D341Med (cell line): Measurements from ENCODE around the gene TSPAN13.
A peak's percentile ranks its signal among the peaks of the same experiment; 100 is the strongest.
"Not testable (repeated sequence)": the region's sequence is repeated elsewhere in the genome, so short reads cannot be mapped to it uniquely, and the experiment has no call there.

Source experiments
- DNase-seq: peaks from one replicate; pipeline ENCODE4 v3.0.0; 2012; ENCODE audit warnings: low spot score

Gene TSPAN13

GRCh38 chr7:16741676-16742075, 11.9 kb upstream of the TSPAN13 start:
- no peak for DNase-seq

DNA sequence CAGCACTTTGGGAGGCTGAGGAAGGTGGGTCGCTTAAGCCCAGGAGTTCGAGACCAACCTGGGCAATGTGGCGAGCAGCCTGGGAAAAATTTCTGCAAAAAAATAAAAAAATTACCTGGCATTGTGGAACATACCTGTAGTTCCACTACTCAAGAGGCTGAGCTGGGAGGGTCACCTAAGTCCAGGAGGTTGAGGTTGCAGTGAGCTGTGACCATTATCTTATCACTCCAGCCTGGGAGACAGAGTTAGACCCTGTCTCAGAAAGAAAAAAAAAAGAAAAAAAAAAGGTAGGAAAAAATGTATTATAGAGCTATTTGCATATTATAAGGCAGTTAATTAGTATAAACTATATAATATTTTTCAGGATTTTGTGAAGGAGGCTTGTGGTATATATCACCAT, 11.0 kb upstream of the TSPAN13 start:
- DNase-seq = no peak

DNA sequence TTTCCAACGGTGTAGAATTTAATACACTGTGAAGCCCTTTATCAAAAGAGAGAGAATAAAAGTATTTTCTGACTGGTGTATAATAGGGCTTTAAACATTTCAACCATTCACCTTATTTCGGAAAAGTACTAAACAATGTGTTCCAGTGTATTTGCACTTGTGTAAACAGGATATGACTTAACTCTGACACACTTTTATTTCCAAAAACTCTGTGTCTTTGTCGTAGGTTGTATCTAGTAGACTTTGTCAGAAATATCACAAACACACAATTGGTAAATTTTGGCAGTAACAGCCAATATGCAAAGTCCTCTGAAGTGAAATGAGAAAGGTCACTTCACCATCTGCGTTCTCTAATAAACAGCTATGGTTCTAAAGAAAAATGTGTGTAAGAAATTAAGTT, 10.3 kb upstream of the TSPAN13 start:
- DNase-seq = no peak

DNA sequence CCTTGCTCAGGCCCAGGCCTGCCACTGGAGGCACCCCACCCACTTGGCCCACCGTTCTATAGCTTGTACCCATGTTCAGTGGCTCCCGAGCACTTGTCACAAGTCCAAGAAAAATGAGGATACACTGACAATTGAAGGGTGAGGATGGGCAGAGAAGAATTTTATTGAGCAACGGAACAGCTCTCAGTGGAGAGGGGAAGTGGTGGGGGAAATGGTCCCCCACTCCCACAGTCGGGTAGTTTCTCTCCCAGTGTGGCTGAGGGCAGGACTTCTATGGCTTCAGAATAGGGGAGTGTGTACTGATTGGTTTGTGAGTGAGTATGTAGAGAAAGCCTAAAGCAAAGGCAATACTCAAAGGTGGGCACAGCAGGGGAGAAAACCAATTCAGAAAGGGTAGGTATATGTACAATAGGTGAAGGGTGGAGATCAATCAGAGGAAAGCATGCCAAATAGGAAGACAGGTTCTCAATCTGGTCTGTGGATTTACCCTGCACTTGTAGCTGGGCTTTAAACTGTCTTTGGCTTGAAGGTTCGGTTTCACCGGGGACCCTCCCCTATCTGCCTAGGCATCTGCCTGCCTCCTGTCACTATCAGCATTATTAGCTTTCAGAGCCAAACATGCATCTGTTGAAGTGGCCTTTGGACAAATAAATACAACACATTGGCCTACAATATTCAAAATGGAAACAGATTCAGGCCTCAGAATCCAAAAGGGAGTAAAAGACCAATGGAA, 8.9 kb upstream of the TSPAN13 start:
- DNase-seq = no peak

- no peak for DNase-seq
Measured at GRCh38 chr7:16745645-16746044, 7.9 kb upstream of the TSPAN13 start.

- no peak for DNase-seq
Measured at GRCh38 chr7:16747102-16747501, 6.5 kb upstream of the TSPAN13 start.

DNA sequence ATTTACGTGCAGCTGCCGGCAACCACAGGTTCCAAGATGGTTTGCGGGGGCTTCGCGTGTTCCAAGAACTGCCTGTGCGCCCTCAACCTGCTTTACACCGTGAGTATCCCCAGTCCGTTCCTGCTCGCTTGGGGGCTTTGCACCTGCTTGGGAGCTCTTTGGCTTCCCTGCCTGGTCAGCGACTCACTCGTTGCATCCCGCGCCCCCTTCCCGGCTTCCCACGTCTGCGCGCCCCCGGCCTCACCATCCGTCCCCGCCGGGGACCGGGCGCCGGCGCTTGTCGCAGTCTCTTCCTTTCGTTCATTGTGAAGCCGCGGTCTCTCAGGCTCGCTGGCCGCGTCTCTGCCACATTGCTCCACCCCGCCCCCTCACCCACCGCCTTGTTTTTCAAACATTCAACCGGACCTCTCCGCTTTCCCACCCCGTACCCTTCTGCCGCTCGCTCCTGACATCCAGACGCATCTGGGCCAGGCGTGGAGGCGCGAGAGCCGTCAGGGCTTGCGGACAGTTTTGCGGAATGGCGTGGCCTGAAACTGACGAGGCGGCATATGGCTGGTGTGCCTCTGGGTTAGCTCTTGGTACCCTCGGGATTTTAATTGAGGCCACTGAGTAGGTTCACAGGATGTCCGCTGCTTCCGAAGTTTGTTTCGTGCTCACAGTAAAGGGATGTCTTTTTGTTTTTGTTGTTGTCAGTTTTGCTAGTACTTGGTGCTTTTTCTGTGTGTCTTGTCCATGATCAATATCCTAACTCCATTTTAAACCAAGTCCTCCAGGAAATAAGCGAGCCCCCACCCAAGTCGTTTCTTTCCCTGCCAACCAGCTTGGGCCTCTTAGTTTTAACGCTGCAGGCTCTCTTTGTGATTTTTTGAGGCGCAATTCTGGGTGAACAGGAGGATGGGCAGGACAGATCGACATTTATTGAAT, 639 bp downstream of the TSPAN13 start:
- peak; percentile 68 for DNase-seq

GRCh38 chr7:16754856-16755317, 1.3 kb downstream of the TSPAN13 start:
- DNase-seq = no peak

- DNase-seq = no peak
Measured at GRCh38 chr7:16755397-16755796, 1.8 kb downstream of the TSPAN13 start.

GRCh38 chr7:16758036-16758435, 4.5 kb downstream of the TSPAN13 start:
- no peak for DNase-seq

GRCh38 chr7:16758631-16759611, 5.4 kb downstream of the TSPAN13 start:
- DNase-seq = no peak

DNA sequence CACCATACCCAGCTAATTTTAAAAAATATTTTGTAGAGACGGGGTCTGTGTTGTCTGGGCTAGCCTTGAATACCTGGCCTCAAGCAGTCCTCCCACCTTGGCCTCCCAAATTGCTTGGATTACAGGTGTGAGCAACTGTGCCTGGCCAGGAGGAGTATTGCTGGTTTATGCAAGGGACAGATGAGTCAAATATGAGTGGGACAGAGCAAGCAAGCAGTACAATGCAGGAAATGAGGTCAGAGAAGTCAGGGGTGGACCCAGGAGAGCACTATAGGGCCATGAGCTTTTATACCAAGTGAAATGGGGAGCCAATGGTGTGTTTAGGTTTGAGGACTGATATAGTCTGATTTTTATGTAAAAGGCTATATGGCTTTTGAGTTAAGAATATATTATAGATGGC, 6.3 kb downstream of the TSPAN13 start:
- no peak for DNase-seq

DNA sequence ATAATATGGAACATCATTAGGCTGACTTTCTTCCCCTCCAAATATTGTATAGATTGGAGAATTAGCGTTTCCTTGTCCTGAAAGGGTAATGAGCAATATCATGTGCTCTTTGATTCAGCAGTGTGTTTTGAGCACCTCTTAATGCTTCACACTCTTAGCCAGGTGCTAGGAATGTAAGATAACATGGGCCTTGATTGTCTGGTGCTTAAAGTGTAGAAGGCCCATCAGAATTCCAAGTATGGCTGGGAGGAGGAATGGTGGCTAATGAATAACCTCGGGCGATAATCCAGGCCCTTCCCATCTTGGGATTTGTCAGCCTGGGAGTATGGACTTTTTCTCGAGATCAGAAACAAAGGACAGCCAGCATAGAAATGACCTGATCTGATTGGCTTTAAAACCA, 8.6 kb downstream of the TSPAN13 start:
- DNase-seq = no peak

DNA sequence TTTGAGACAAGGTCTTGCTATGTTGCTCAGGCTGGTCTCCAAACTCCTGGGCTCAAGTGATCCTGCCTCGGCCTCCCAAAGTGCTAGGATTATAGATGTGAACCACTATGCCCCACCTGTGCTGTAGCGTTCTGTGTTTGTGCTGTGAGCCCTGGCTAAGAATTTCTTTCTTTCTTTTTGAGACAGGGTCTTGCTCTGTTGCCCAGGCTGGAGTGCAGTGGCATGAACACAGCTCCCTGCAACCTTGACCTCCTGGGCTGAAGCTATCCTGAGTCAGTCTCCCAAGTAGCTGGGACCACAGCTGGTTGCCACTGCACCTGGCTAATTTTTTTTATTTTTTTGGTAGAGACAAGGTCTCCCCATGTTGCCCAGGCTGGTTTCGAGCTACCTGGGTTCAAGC, 11.4 kb downstream of the TSPAN13 start:
- no peak for DNase-seq

DNA sequence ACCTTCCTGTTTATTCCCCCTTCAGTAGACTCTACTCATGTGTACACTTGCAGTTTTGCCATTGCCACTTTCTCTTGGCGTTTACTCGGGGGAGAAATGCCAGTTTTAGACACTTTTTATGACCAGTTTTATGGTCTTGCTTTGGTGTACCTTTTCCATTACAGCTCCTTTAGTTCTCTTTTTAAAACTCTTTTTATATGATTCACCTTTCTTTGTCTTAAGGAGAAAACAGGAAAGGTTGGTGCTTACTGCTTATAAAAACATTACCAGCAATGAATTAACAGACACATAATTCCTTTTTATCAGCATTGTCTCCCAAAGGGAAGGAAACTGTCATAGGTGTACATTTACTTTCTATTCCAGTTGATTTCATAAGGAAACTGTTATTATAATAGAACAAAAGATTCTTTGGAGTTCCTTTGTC, 11.9 kb downstream of the TSPAN13 start:
- no peak for DNase-seq

GRCh38 chr7:16769994-16770393, 16.4 kb downstream of the TSPAN13 start:
- not testable (repeated sequence) for DNase-seq

GRCh38 chr7:16770657-16771329, 17.2 kb downstream of the TSPAN13 start:
- no peak for DNase-seq

DNA sequence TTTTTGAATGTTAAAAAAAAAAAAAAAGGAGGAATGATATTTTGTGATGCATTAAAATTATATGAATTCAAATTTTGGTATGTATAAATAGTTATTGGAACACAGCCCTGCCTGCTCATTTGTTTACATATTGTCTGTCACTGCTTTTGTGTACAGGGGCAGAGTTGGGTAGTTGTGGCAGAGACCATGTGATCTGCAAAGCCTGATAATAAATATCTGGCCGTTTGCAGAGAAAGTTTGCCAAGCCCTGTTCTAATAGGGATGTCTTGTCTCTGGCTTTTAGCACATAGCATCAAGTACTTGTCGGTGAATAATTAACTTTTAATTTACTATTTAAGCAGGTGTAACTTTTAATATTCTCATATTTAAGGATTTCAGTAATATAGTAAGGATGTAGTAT, 19.8 kb downstream of the TSPAN13 start:
- DNase-seq = no peak

DNA sequence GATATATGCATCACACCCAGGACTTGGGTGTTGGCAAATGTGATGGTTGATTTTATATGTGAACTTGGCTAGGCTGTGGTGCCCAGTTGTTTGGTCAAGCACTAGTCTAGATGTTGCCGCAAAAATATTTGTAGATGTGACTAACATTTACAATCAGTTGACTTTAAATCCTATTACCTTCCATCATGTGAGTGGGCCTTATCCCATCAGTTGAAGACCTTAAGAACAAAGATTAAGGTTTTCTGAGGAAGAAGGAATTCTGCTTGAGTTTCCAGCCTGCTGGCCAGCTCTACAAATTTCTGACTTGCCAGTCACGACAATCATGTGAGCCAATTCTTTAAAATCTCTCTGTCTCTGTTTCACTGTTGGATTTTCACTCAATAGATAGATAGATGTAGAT, 20.3 kb downstream of the TSPAN13 start:
- DNase-seq = no peak

DNA sequence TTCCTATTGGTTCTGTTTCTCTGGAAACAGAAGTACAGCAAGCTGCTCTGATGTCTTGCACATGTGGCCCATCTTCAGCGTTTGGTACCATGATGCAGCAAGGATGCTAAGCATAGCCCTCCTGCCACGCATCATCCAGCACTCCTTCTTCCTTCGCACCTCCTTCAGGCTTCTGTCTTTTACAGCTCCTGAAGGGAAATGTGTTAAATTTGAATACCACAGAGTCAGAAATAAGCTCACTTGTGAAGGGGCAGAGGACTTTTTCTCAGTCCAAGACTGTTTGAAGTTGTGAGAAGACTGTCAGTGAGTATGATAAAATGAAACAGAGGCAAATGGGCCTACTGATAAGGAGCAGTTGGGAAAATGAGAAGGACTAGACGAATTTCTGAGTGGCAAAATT, 20.7 kb downstream of the TSPAN13 start:
- DNase-seq = no peak

- DNase-seq = no peak
Measured at GRCh38 chr7:16774986-16775385, 21.4 kb downstream of the TSPAN13 start.
